ENCODE data around the gene CD300LD.
"Not testable (repeated sequence)": the region's sequence is repeated elsewhere in the genome, so short reads cannot be mapped to it uniquely, and the experiment has no call there.

The CD300LD gene

GRCh38 chr17:74569020-74570003 is 22.8 kb downstream of the CD300LD start:
- DNase-seq: no peak

DNA sequence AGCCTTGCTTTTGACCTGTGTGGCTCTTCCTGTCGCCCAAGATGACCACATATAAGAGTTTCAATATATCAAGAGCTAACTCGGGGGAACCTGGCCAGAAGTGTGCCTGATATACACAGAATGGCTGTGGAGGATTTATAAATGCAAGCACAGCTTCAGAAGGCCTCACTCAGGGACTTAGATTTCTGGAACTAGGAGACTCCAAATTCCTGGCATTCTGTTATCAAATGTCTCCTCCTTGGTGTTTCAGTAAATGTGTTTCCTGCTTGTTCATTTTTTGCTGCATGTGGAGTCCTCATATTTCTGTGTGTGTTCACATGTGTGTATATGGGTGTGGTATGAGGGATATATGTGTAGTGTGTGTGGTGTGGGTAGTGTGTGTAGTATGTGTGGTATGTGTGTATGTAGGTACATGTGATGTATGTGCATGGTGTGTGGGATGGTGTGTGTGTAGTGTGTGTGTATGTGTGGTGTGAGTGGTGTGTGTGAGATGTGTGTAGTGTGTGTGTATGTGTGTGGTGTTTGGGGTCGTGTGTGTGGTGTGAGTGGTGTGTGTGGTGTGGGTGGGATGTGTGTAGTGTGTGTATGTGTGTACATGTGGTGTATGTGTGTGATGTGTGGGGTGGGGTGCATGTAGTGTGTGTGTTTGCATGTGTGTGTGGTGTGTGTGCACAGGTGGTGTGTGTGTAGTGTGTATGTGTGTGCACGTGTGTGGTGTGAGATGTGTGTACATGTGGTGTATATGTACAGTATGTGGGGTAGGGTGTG is 23.8 kb downstream of the CD300LD start:
- DNase-seq: no peak

DNA sequence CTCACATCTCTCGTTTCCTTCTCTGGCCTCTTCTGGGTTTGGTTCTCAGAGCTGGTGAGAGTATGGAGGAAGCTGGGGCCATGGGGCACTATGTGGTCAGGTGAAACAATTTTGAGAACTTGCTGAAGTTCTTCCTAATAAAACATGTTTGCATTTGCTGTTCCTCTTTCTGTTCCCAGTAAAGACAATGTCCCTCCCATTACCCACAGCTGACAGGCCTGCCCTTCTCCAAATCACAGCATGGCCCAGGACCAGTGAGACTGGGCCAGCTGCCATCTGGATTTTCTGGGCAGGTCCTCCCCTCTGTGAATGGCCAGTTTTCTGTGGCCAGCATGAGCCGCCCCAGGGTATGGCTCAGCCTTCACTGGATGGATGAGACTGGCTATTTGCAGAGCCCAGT is 24.7 kb downstream of the CD300LD start, which contains the start of gene CD300H:
Gene CD300H, minus strand, starts transcription at position 113 of the 400 bp plus-strand sequence.
- no peak for DNase-seq

GRCh38 chr17:74566132-74566753 is 25.8 kb downstream of the CD300LD start:
- DNase-seq: no peak

DNA sequence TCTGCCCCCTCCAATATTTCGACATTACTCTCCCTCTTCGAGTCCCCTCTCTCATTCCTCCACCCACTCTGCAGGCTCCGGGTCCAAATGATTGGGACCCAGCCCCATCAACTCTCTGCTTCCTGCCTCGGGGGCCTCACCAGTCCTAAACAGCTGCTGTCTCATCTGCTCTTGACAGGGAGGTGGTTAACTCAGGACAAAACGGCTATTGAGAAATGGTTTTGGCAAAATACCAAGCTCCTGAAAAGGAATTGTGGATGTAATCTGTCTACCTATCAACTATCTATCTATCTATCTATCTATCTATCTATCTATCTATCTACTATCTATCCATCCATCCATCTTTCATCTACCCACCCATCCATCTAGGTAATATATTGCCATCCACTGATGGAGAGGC is 27.0 kb downstream of the CD300LD start:
- no peak for DNase-seq

DNA sequence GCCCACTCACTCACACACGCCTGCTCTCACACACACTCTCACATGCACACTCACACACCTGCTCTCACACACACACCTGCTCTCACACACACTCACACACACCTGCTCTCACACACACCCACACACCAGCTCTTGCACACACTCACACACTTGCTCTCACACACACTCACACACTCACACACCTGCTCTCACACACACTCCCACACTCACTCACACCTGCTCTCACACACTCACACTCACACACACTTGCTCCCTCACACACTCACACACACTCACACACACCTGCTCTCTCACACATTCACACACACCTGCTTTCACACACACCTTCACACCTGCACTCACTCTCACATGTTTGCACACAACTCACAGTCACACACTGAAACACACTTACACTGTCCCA is 28.7 kb downstream of the CD300LD start:
- no peak for DNase-seq

- DNase-seq: no peak
Measured at GRCh38 chr17:74561586-74561985, 30.5 kb downstream of the CD300LD start.

GRCh38 chr17:74558882-74559519 is 33.1 kb downstream of the CD300LD start:
- DNase-seq: no peak

DNA sequence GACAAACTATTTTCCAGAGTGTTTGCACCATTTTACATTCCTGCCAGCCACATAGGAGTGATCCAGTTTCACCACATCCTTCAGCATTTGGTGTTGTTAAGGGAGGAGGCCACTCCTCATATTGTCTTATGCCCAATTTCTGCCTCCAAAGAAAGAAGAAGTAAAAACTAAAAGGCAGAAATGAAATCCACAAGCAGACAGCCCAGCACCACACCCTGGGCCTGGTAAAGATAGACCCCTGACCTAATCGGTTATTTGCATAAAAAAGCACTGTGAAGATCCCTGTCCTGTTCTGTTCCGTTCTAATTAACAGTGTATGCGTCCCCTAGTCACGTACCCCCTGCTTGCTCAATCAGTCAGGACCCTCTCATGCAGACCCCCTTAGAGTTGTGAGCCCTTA is 33.7 kb downstream of the CD300LD start:
- not testable (repeated sequence) for DNase-seq

- no peak for DNase-seq
Measured at GRCh38 chr17:74555427-74555940, 36.6 kb downstream of the CD300LD start.

DNA sequence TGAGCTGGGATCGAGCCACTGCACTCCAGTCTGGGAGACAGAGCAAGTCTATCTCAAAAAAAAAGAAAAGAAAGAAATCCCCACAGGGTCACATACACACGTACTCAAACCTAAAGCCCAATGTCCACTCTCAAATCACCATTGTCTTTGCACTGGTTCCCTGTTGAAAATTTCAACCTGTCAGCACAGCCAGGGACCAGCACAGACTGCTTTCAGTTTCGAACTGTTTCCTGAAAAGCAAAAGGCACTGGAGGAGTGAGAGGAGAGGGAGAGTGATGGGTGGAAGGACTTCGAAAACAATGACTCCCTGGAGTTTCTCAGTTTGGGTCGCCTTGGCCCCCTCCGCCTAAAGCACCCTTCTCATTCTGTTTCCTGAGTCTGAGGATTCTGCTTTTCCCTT is 37.2 kb downstream of the CD300LD start:
- no peak for DNase-seq

GRCh38 chr17:74552037-74552436 is 40.0 kb downstream of the CD300LD start:
- no peak for DNase-seq

GRCh38 chr17:74550602-74551001 is 41.5 kb downstream of the CD300LD start:
- no peak for DNase-seq

- DNase-seq: no peak
Measured at GRCh38 chr17:74549343-74549742, 42.7 kb downstream of the CD300LD start.

- no peak for DNase-seq
Measured at GRCh38 chr17:74547736-74548135, 44.3 kb downstream of the CD300LD start.

DNA sequence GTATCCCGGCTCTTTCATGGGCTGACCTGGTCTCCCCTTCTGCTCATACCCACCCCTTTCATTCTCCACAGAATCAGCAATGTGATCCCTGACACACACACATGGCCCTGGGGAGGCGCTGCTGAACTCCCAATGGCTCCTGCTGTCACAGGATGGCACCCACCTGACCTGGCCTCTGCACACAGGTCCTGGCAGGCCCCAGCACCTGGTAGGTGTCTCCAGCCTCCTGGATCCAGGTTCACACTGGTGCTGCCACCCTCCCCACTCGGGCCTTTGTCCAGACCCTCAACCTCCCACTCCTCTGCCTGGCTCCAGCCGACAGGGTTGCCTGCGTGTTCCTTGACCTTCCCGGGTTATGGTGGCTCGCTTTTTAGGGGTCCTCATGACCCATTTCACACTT is 44.8 kb downstream of the CD300LD start:
- no peak for DNase-seq

GRCh38 chr17:74546586-74546985 is 45.5 kb downstream of the CD300LD start:
- DNase-seq: no peak

GRCh38 chr17:74545843-74546230 is 46.2 kb downstream of the CD300LD start, which contains the start of gene CD300C:
CD300C (minus strand) TSS chr17:74546115; CDS start chr17:74545782, 333 bp downstream.
- no peak for DNase-seq

DNA sequence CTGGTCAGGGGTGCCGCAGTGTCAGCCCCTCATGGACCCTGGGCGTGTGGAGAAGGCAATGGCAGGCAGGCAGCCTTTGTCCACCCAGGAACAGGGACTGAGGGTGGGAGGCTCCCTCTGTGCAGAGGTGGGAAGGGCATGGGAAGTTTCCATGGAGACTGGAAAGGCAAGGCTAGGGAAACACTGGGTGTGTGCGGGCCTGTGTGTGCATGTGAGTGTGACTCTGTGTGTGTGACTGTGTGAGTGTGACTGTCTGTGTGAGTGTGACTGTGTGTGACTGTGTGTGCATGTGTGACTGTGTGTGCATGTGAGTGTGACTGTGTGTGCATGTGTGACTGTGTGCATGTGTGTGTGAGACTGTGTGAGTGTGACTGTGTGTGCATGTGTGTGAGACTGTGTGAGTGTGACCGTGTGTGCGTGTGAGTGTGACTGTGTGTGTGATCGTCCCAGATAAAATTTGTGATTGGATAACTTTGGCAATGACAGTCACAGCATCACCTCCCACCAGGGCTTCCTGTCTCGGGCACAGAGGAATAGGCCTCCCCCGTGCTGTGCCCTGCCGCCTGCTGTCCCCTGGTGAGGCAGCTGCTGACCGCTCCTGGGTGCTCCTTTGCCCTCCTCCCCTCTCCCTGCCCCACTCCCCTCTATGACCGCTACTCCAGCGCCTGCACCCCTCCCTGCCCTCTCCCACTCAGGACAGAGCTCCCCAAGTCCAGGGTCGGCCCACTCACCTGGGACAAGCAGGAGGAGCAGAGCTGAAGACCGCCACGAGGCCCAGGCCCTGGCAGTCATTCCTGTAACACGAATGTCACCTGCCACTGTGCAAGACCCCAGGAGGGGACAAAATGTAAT is 46.9 kb downstream of the CD300LD start:
- no peak for DNase-seq

DNA sequence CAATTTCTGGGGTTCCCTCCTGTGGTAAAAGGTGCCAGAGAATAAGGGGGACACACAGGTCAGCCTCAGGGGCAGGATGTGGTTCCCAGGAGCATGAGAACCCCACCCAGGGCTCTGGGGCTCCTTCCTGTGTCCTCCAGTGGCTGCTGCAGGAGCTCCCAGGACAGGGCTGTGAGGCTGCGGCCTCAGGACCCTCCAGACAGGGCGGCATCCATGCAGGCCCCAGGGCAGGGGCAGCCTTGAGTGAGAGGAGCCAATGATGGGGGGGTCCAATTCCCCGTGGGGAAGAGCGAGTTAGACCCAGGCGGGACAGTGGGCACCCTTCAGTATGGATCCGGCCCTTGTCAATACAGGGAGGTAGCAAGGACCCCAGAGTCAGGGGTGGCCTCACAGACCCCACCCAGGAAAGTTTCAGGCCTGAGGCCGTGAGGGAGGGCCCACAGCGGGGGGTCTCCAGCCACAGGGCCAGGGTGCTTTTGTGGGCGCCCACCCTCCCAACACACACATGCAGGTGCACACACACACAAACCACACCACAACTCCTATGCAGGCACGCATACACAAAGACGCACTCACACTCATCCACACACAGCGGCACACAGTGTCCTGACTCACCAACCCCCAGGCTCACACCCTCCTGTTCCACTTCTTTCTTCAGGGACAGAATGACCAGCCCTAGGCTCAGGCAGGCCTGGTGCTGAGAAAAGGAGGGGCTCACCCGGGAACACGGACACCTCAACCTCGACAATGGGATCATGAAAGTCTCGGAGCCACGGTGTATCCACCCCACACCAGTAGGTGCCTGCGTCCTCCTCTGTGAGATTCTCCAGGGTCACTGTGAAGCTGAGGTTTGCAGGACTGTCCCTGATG is 48.0 kb downstream of the CD300LD start:
- DNase-seq: no peak
